HepG2 (cell line): ENCODE results near the gene RAB20. TPM values are rescaled to one million over a fixed set of nuclear protein-coding genes. Genes with fewer than 3 reads are reported as not detected.
"Not testable (repeated sequence)": the region's sequence is repeated elsewhere in the genome, so short reads cannot be mapped to it uniquely, and the experiment has no call there.

ENCODE experiments used
- ATAC-seq: fragments of 200-7000 bp; cut with Tn5 transposase; 3 replicates; pipeline ENCODE4 v1.9.1; 2020; ENCODE audit warnings: mild to moderate bottlenecking, moderate library complexity
- BruUV-seq: library from RNA; stranded (reverse); fragments of 400-500 nt; replicated peaks from 2 replicates; lab custom pipeline; 2021; lab: Mats Ljungman, UMichigan
- CTCF ChIA-PET: fragments of 300-600 bp; formaldehyde crosslinking; extraction: SDS; loops from one replicate; lab custom pipeline; 2021; ENCODE audit warnings: low total read pairs, inconsistent platforms, low intra/inter-chr PET ratio; lab: Yijun Ruan, JAX
- POLR2A ChIA-PET: fragments of 350-600 bp; sonication (Branson Sonifier 250); formaldehyde crosslinking; loops from one replicate; lab custom pipeline; 2020; ENCODE audit warnings: antibody characterized with exemption, inconsistent platforms; lab: Yijun Ruan, JAX
- DNase-seq: peaks from one replicate; pipeline ENCODE4 v3.0.0-alpha.2; 2015; ENCODE audit warnings: low spot score
- FAIRE-seq: peaks from 3 replicates; lab custom pipeline; 2011; peaks lifted over from hg19 to GRCh38; lab: Jason Lieb, UNC
- H2AFZ ChIP-seq: one replicate; pipeline ENCODE4 v1.6.1; 2011; ENCODE audit warnings: low read length, inconsistent platforms
- H3K27ac ChIP-seq: fragments of 300-600 bp; 3 replicates; pipeline ENCODE4 v1.8.0; 2011; ENCODE audit warnings: mixed run types, mild to moderate bottlenecking, mixed read lengths, low read length, inconsistent platforms; ENCODE audit not compliant: insufficient read depth; ENCODE audit errors: extremely low read length
- H3K27me3 ChIP-seq, 2 experiments: fragments of 200-600 bp in 1 of 2; 2 replicates in 1 of 2; 3 replicates in 1 of 2; pipeline versions ENCODE4 v1.6.0 to v1.8.0; 2011; ENCODE audit warnings: low read length in 2 of 2, mild to moderate bottlenecking in 2 of 2, moderate library complexity in 2 of 2, inconsistent platforms in 1 of 2; ENCODE audit not compliant: insufficient read depth in 2 of 2, control insufficient read depth in 1 of 2
- H3K36me3 ChIP-seq, 2 experiments: fragments of 200-600 bp in 1 of 2; replicated peaks in 1 of 2; 2 replicates in 1 of 2; 3 replicates in 1 of 2; pipeline versions ENCODE4 v1.5.1 to v1.8.0; 2011; ENCODE audit warnings: low read length in 2 of 2, inconsistent platforms in 1 of 2; ENCODE audit not compliant: insufficient read depth in 2 of 2, control insufficient read depth in 1 of 2
- H3K4me1 ChIP-seq: 2 replicates; pipeline ENCODE4 v1.5.1; 2012; ENCODE audit warnings: low read length, inconsistent platforms; ENCODE audit not compliant: insufficient read depth
- H3K4me2 ChIP-seq: 2 replicates; pipeline ENCODE4 v1.6.0; 2011; ENCODE audit warnings: low read depth, low read length, inconsistent platforms
- H3K4me3 ChIP-seq, 3 experiments: fragments of 200-600 bp in 1 of 3; sonication (generic), shearing (Covaris generic) in 1 of 3; replicated peaks in 1 of 3; 2 replicates each; pipeline ENCODE4 v1.5.1; 2011 to 2016; ENCODE audit warnings: low read length in 3 of 3, inconsistent platforms in 2 of 3, low read depth in 2 of 3, mild to moderate bottlenecking in 2 of 3, control low read depth in 1 of 3, mixed read lengths in 1 of 3; ENCODE audit not compliant: insufficient read depth in 1 of 3
- H3K79me2 ChIP-seq: one replicate; pipeline ENCODE4 v1.6.1; 2011; ENCODE audit warnings: low read length, inconsistent platforms; ENCODE audit not compliant: insufficient read depth
- H3K9ac ChIP-seq: 2 replicates; pipeline ENCODE4 v1.6.0; 2011; ENCODE audit warnings: mild to moderate bottlenecking, low read depth, low read length, inconsistent platforms; ENCODE audit not compliant: insufficient read depth
- H3K9me3 ChIP-seq: 2 replicates; pipeline ENCODE4 v1.5.1; 2012; ENCODE audit warnings: mild to moderate bottlenecking, low read length
- H4K20me1 ChIP-seq: 2 replicates; pipeline ENCODE4 v1.6.0; 2011; ENCODE audit warnings: inconsistent platforms, mild to moderate bottlenecking, low read length, moderate library complexity; ENCODE audit not compliant: insufficient read depth
- MNT ChIP-seq: fragments of 450-650 bp; IDR thresholded peaks from 2 replicates; pipeline ENCODE4 v1.6.1; 2016
- MZF1 ChIP-seq: sonication (generic); formaldehyde crosslinking; IDR thresholded peaks from 2 replicates; pipeline ENCODE4 v1.8.1; 2023; ENCODE audit warnings: mild to moderate bottlenecking, missing genetic modification reagents, borderline replicate concordance
- TEAD3 ChIP-seq: optimal IDR thresholded peaks from 2 replicates; pipeline ENCODE3; 2016; ENCODE audit warnings: borderline replicate concordance
- WGBS: methylation state at CpG from one replicate; pipeline ENCODE4 v1.1.6; 2017; ENCODE audit warnings: low lambda C conversion rate; 5-methylcytosine and 5-hydroxymethylcytosine counted together
- in situ Hi-C: cut with HindIII; loops from 2 replicates; pipeline ENCODE4 v1.10.0; 2017; ENCODE audit warnings: low pct_unique_long_range_greater_than_20kb; ENCODE audit not compliant: extremely low pct_ligation_motif_present
- intact Hi-C: fragments of 100-400 bp; cut with micrococcal nuclease; formaldehyde crosslinking; loops from one replicate; pipeline ENCODE4 v1.10.0; 2022; ENCODE audit not compliant: unreplicated experiment
- polyA plus RNA-seq, 8 experiments: library from polyadenylated mRNA; depleted of rRNA in 3 of 8; stranded (reverse) in 7 of 8; unstranded in 1 of 8; fragments of >200 nt; fragmentation: Illumina TruSeq in 4 of 8; extraction: Trizol in 4 of 8; gene quantifications; 2 replicates each; pipeline versions ENCODE4 v1.2.1 to v1.2.3, GENCODE V29; 2011 to 2016; ENCODE audit warnings: low read depth in 4 of 8, missing spikeins in 1 of 8, mixed read lengths in 1 of 8; ENCODE audit not compliant: insufficient read depth in 1 of 8
- total RNA-seq, 5 experiments: library from RNA; depleted of rRNA; stranded (reverse); fragments of >200 nt; fragmentation: Illumina TruSeq; extraction: Trizol; gene quantifications; 2 replicates each; pipeline ENCODE4 v1.2.3, GENCODE V29; 2016; ENCODE audit warnings: low read depth in 1 of 5
- TF ChIP-seq, protein P1 (sequence below): sonication (generic); formaldehyde crosslinking; IDR thresholded peaks from 2 replicates; pipeline ENCODE4 v1.4.0; 2020; ENCODE audit warnings: missing genetic modification reagents

Gene RAB20
- total and polyA plus RNA-seq, 2 of the 13 experiments (the other 11 are each of a cell fraction or from before 2014, with no cell fraction given): 15.6 to 30.5 TPM

DNA sequence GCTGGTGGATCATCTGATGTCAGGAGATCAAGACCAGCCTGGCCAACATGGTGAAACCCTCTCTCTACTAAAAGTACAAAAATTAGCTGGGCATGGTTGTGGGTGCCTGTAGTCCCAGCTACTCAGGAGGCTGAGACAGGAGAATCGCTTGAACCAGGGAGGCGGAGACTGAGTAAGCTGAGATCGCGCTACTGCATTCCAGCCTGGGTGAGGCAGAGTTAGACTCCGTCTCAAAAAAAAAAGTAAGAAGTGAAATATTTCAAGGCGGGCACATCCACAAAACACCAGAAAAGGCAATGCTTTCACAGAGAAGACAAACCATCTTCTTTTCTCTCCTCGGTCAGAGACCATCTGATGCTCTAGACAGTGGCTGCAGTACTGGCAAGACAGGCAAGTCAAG is 8.4 kb upstream of the RAB20 start:
- DNase-seq, CTCF ChIA-PET: not testable (repeated sequence)

DNA sequence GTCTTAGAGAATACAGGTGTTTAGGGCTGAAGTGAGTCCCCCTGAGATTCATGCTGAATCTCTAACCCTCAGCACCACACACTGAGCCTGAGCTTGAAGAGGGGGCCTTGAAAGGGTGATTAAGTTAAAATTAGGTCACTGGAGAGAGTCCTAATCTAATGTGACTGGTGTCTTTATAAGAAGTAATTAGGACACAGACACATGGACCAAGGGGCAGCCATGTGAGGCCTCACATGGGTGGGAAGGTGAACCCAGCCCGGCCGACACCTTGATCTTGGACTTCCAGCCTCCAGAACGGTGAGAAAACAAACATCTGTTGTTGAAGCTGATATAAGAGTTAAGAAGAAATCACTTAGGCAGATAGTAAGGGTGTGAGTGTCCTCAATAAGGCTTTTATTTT is 7.1 kb upstream of the RAB20 start:
- FAIRE-seq (no peak), DNase-seq (no peak), ATAC-seq (no peak)
- Histone ChIP-seq H3K9ac (no peak overlapping the region), H3K4me1 (peaks cover 25% of the 10 kb centered on the region), H4K20me1 (no peaks in the 10 kb centered on the region), H3K9me3 (no peaks in the 10 kb centered on the region), H2AFZ (no peak overlapping the region), H3K4me2 (no peak overlapping the region), H3K27ac (no peak overlapping the region), H3K27me3 (peaks cover 0 to 6% of the 10 kb centered on the region in 2 experiments; a peak in 1 of 5 replicates), H3K79me2 (no peaks in the 10 kb centered on the region), H3K4me3 (no peak overlapping the region), H3K36me3 (peaks cover 3 to 5% of the 10 kb centered on the region in 2 experiments; a peak in 2 of 5 replicates)
- CTCF ChIA-PET: no interaction called here
- intact Hi-C loops (no loop called here), in situ Hi-C loops (no loop called here)
- no TSS peak for BruUV-seq
- 77% methylated on average over 3 of the region's 3 CpGs for WGBS
- 0 out of 2 replicates have a peak, but pooled peaks have one; percentile 23 for TF ChIP-seq MNT
- TF ChIP-seq MZF1 (CRISPR knock-in tag): no peak
- POLR2A ChIA-PET: no interaction called here

More for the DNA sequence above, 8.4 kb upstream of the RAB20 start:
- H3K27me3 ChIP-seq, H4K20me1 ChIP-seq, FAIRE-seq, POLR2A ChIA-PET, H2AFZ ChIP-seq, intact Hi-C loops, H3K79me2 ChIP-seq, H3K9me3 ChIP-seq, H3K36me3 ChIP-seq, BruUV-seq, H3K27ac ChIP-seq, ATAC-seq, H3K9ac ChIP-seq, in situ Hi-C loops, H3K4me2 ChIP-seq, H3K4me3 ChIP-seq: not testable (repeated sequence)
- H3K4me1 ChIP-seq: peaks cover 12% of the 10 kb centered on the region
- WGBS: 87% methylated on average over 7 of the region's 7 CpGs
- peak; percentile 31 for TF ChIP-seq TEAD3 (CRISPR knock-in tag)
- TF ChIP-seq, protein P1, sequence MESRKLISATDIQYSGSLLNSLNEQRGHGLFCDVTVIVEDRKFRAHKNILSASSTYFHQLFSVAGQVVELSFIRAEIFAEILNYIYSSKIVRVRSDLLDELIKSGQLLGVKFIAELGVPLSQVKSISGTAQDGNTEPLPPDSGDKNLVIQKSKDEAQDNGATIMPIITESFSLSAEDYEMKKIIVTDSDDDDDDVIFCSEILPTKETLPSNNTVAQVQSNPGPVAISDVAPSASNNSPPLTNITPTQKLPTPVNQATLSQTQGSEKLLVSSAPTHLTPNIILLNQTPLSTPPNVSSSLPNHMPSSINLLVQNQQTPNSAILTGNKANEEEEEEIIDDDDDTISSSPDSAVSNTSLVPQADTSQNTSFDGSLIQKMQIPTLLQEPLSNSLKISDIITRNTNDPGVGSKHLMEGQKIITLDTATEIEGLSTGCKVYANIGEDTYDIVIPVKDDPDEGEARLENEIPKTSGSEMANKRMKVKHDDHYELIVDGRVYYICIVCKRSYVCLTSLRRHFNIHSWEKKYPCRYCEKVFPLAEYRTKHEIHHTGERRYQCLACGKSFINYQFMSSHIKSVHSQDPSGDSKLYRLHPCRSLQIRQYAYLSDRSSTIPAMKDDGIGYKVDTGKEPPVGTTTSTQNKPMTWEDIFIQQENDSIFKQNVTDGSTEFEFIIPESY: peak; percentile 37; the same call in 1 of the 2 replicates
